ENCODE results near the gene RPA3.

RPA3 gene

GRCh38 chr7:7670490-7670889 is 47.9 kb downstream of the RPA3 start:
- Histone ChIP-seq H3K27ac (no peak overlapping the region), H3K27me3 (ENCODE audit: insufficient read depth, low read depth, severe bottlenecking) (no peaks in the 10 kb centered on the region), H3K36me3 (no peaks in the 10 kb centered on the region), H3K9me3 (ENCODE audit: severe bottlenecking) (no peaks in the 10 kb centered on the region), H3K4me3 (ENCODE audit: low read depth, low read length) (no peak overlapping the region)
- no peak for TF ChIP-seq CTCF (IDR thresholded peaks at IDR 0.05; ENCODE audit: low read depth, low read length)
- DNase-seq: no peak

- no peak for DNase-seq
- no peak for TF ChIP-seq CTCF (IDR thresholded peaks at IDR 0.05; ENCODE audit: low read depth, low read length)
- Histone ChIP-seq H3K4me3 (ENCODE audit: low read depth, low read length) (no peak overlapping the region), H3K9me3 (ENCODE audit: severe bottlenecking) (no peaks in the 10 kb centered on the region), H3K36me3 (no peaks in the 10 kb centered on the region), H3K27ac (no peak overlapping the region), H3K27me3 (ENCODE audit: insufficient read depth, low read depth, severe bottlenecking) (no peaks in the 10 kb centered on the region)
Observed at GRCh38 chr7:7668706-7669105, 49.7 kb downstream of the RPA3 start.

- peak; percentile 27 for DNase-seq
- TF ChIP-seq CTCF (IDR thresholded peaks at IDR 0.05; ENCODE audit: low read depth, low read length): no peak
- H3K4me3 ChIP-seq (ENCODE audit: low read depth, low read length): no peak overlapping the region
Observed at GRCh38 chr7:7667187-7667586, 51.2 kb downstream of the RPA3 start.

GRCh38 chr7:7665031-7665430 is 53.4 kb downstream of the RPA3 start:
- no peak overlapping the region for H3K4me3 ChIP-seq (ENCODE audit: low read depth, low read length)
- H3K27me3 ChIP-seq (ENCODE audit: insufficient read depth, low read depth, severe bottlenecking): no peaks in the 10 kb centered on the region
- H3K27ac ChIP-seq: no peak overlapping the region; the same call in 1 of the 2 replicates
- DNase-seq: no peak
- no peaks in the 10 kb centered on the region for H3K9me3 ChIP-seq (ENCODE audit: severe bottlenecking)
- no peaks in the 10 kb centered on the region for H3K36me3 ChIP-seq
- TF ChIP-seq CTCF (IDR thresholded peaks at IDR 0.05; ENCODE audit: low read depth, low read length): no peak

More at GRCh38 chr7:7667187-7667586, 51.2 kb downstream of the RPA3 start:
- Histone ChIP-seq H3K36me3 (no peaks in the 10 kb centered on the region), H3K9me3 (ENCODE audit: severe bottlenecking) (no peaks in the 10 kb centered on the region), H3K27me3 (ENCODE audit: insufficient read depth, low read depth, severe bottlenecking) (no peaks in the 10 kb centered on the region), H3K27ac (no peak overlapping the region)

GRCh38 chr7:7664291-7664690 is 54.1 kb downstream of the RPA3 start:
- Histone ChIP-seq H3K9me3 (ENCODE audit: severe bottlenecking) (no peaks in the 10 kb centered on the region), H3K36me3 (no peaks in the 10 kb centered on the region)

More at GRCh38 chr7:7664291-7664690, 54.1 kb downstream of the RPA3 start:
- H3K27me3 ChIP-seq (ENCODE audit: insufficient read depth, low read depth, severe bottlenecking): no peaks in the 10 kb centered on the region
- no peak for TF ChIP-seq CTCF (IDR thresholded peaks at IDR 0.05; ENCODE audit: low read depth, low read length)
- no peak overlapping the region for H3K4me3 ChIP-seq (ENCODE audit: low read depth, low read length)
- no peak for DNase-seq
- peak overlapping the region; percentile 30 for H3K27ac ChIP-seq
